DMS79 treated with DMSO at 0.1 percent for 48 hours (cell line): ENCODE data around the gene ARRDC4.
"Not testable (repeated sequence)": the region's sequence is repeated elsewhere in the genome, so short reads cannot be mapped to it uniquely, and the experiment has no call there.

Experiments
- DNase-seq: peaks from one replicate; lab custom pipeline; 2025; lab: John Stamatoyannopoulos, UW

ARRDC4 gene

GRCh38 chr15:97966246-97966645 lies 5.7 kb downstream of the ARRDC4 start:
- DNase-seq: no peak

- no peak for DNase-seq
Observed at GRCh38 chr15:97966924-97967620, 6.6 kb downstream of the ARRDC4 start.

GRCh38 chr15:97967881-97968280 lies 7.4 kb downstream of the ARRDC4 start:
- DNase-seq: no peak

GRCh38 chr15:97968380-97968779 lies 7.9 kb downstream of the ARRDC4 start:
- no peak for DNase-seq

GRCh38 chr15:97972366-97972765 lies 11.9 kb downstream of the ARRDC4 start:
- no peak for DNase-seq

- DNase-seq: no peak
Observed at GRCh38 chr15:97976129-97976528, 15.6 kb downstream of the ARRDC4 start.

- no peak for DNase-seq
Observed at GRCh38 chr15:97976766-97977503, 16.4 kb downstream of the ARRDC4 start.

- DNase-seq: no peak
Observed at GRCh38 chr15:97977734-97978133, 17.2 kb downstream of the ARRDC4 start.

- no peak for DNase-seq
Observed at GRCh38 chr15:97978401-97979139, 18.1 kb downstream of the ARRDC4 start.

GRCh38 chr15:97979140-97979520 lies 18.6 kb downstream of the ARRDC4 start:
- no peak for DNase-seq

- no peak for DNase-seq
Observed at GRCh38 chr15:97981058-97981457, 20.6 kb downstream of the ARRDC4 start.

- no peak for DNase-seq
Observed at GRCh38 chr15:97981758-97982157, 21.3 kb downstream of the ARRDC4 start.

- DNase-seq: no peak
Observed at GRCh38 chr15:97984157-97984556, 23.7 kb downstream of the ARRDC4 start.

- not testable (repeated sequence) for DNase-seq
Observed at GRCh38 chr15:97985979-97986378, 25.5 kb downstream of the ARRDC4 start.

GRCh38 chr15:97986781-97987180 lies 26.3 kb downstream of the ARRDC4 start:
- no peak for DNase-seq

- no peak for DNase-seq
Observed at GRCh38 chr15:97989299-97989698, 28.8 kb downstream of the ARRDC4 start.

GRCh38 chr15:97991972-97992541 lies 31.6 kb downstream of the ARRDC4 start:
- DNase-seq: no peak

GRCh38 chr15:97992823-97993222 lies 32.3 kb downstream of the ARRDC4 start:
- DNase-seq: no peak

- no peak for DNase-seq
Observed at GRCh38 chr15:97993310-97993738, 32.8 kb downstream of the ARRDC4 start.

GRCh38 chr15:97994236-97994635 lies 33.7 kb downstream of the ARRDC4 start:
- DNase-seq: no peak

GRCh38 chr15:97995192-97995591 lies 34.7 kb downstream of the ARRDC4 start:
- no peak for DNase-seq

GRCh38 chr15:97995881-97996603 lies 35.5 kb downstream of the ARRDC4 start:
- DNase-seq: no peak
